KOPT-K1 (cell line): ENCODE measurements around the gene TBC1D22A.

Experiments used
- H3K27ac ChIP-seq: fragments of 200-600 bp; sonication (generic); 2 replicates; pipeline ENCODE4 v1.5.1; 2016; ENCODE audit warnings: antibody characterized with exemption, mild to moderate bottlenecking, low read depth, low read length; ENCODE audit not compliant: poor library complexity, severe bottlenecking
- H3K36me3 ChIP-seq: fragments of 200-600 bp; sonication (generic); 2 replicates; pipeline ENCODE4 v1.5.1; 2017; ENCODE audit warnings: antibody characterized with exemption, mild to moderate bottlenecking, low read length, moderate library complexity; ENCODE audit not compliant: insufficient read depth
- H3K9me3 ChIP-seq: fragments of 200-600 bp; sonication (generic); 2 replicates; pipeline ENCODE4 v1.5.1; 2017; ENCODE audit warnings: antibody characterized with exemption, low read length, mild to moderate bottlenecking; ENCODE audit not compliant: insufficient read depth, poor library complexity, severe bottlenecking

TBC1D22A gene

DNA sequence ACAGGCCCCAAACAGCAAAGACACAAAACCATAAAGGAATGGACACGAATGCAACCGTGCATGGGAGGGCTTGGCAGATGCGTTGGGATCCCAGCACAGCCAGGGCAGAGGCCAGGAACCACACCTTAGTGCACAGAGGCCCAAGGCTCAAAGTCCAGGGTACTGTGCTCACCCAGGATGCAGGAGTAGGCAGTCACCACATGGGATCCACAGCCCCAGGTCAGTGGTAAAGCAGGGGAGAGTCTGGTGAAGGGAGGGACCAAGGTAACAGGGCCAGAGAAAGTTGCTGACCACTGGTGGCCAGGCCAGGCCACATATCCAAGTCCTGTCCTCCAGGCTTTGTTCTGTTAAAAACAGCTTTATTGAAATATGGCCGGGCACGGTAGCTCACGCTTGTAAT lies 17.9 kb upstream of the TBC1D22A start:
- Histone ChIP-seq H3K27ac (no peak overlapping the region), H3K9me3 (no peaks in the 10 kb centered on the region), H3K36me3 (no peaks in the 10 kb centered on the region)

DNA sequence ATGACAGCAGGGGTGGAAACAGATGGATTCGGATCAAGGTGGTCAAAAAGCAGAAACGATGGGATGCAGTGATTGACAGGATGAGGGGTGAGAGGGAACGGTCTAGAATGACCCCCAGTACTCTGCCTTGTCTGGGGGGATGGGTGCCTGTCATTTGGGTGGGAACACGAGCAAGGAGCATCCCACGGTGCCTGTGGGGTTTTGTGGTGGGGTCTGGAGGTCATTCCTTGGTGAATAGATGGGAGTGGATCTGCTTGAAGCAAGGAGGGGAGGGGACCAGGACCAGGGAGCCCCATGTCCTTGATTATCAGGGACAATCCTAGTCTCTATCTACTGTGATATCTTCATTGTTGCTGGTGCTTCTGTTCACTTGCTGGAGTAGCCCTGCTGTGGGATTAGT lies 16.3 kb upstream of the TBC1D22A start:
- Histone ChIP-seq H3K36me3 (no peaks in the 10 kb centered on the region), H3K27ac (no peak overlapping the region), H3K9me3 (no peaks in the 10 kb centered on the region)

DNA sequence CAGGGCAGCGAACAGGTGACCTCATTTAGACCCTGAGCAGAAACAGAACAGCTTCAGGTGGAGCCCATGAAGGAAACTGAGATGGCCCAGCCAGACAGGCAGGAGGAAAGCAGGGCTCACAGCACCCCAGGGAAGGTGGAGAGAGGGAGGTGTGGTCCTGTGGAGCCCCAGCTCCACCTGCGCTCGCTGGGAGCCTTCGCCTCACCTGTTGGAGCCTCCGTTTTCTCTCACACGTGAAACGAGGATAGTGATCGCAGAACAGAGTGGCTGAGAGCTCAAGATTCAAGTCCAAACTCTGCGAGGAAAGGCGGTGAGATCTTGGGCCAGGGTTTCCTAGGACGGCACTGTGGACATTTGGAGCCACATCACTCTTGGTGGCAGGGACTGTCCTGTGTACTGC lies 15.8 kb upstream of the TBC1D22A start:
- H3K36me3 ChIP-seq, result no peaks in the 10 kb centered on the region
- H3K9me3 ChIP-seq, result no peaks in the 10 kb centered on the region
- no peak overlapping the region for H3K27ac ChIP-seq

DNA sequence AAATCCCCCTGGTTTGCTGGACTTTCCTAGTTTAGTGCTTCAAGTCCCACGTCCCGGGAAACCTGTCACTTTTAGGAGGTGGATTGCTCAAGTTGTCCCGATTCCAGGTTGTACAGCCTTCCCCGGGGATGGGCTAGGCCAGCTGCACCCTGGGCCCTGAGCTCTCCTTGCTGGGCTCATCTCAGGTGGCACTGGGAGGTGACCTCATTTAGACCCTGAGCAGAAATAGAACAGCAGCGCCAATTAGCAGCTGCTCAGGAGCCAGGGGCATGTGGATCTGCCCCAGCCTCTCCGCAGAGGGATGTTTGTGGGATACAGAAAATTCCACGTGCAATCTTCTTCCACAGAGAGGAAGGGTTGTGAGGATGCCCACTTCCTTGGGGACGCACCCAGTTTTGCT lies 14.8 kb upstream of the TBC1D22A start:
- H3K9me3 ChIP-seq, result no peaks in the 10 kb centered on the region
- no peak overlapping the region for H3K27ac ChIP-seq
- H3K36me3 ChIP-seq, result no peaks in the 10 kb centered on the region

DNA sequence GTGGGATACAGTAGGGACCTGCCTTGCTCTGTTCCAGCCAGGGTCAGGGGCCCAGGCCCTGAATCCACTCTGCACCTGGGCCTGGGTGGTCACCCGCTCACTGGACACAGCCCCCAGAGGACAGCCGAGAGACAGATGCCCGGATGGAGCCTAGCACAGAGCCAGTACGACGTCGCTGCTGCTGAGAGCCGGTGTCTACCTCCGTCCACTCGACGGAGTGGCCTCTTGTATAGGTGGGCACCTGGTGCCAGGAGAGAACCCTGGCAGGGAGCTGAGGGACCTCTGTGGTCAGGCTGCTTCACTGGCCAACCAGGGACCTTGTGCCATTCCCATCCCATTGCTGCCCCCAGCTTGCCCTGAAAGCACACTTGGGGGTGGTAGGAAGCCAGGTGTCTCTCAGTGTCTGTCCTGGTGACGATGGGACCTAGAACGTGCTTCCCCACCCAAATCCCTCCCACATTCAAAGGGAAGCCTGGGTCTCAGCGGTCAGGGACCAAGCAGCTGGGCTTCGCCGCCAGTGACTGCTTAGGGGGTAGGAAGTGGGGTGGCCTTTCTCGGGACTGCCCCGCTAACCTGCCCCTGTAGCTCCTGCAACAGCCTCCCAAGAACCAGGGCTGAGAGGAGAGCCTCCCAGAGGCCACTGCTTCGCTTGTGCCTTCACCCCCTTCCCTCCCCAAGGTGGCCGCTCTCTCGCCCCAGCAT lies 14.1 kb upstream of the TBC1D22A start:
- Histone ChIP-seq H3K9me3 (no peaks in the 10 kb centered on the region), H3K27ac (no peak overlapping the region), H3K36me3 (no peaks in the 10 kb centered on the region)

DNA sequence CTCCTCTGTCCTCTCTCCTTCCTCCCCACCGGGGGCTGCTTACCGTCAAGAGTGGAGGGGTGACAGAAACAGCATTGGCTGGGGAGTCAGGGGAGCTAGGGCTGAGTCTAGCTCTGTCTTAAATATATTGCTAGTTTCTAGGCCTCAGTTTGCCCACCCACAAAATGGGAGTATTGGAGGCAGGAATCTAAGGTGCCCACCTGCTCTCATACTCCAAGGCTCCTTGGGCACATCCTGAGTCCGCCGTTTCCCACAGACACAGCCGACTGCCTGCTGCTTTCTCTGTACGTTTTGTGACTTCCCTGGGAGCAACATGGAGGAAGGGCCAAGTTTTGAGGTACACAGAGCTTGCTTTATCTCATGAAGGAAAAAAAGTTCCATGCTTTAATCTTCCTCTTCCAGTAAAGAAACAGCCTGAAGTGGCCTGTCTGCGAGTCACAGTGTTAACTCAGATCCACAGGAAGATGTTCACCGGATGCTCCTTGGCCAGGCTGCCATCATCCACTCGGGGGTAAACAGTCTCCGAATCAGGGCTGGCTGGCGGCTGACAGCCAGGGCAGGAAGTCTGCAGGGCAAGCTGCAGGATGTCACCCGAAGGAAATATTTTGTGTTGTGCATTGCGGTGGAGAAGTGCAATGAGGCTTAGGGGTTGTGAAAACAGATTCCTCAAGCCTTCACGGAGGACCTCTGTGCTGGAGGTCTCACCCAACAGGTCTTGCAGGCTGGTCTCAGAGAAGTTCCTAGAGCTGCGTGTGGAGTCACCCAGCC lies 13.4 kb upstream of the TBC1D22A start:
- Histone ChIP-seq H3K36me3 (no peaks in the 10 kb centered on the region), H3K27ac (no peak overlapping the region), H3K9me3 (no peaks in the 10 kb centered on the region)

DNA sequence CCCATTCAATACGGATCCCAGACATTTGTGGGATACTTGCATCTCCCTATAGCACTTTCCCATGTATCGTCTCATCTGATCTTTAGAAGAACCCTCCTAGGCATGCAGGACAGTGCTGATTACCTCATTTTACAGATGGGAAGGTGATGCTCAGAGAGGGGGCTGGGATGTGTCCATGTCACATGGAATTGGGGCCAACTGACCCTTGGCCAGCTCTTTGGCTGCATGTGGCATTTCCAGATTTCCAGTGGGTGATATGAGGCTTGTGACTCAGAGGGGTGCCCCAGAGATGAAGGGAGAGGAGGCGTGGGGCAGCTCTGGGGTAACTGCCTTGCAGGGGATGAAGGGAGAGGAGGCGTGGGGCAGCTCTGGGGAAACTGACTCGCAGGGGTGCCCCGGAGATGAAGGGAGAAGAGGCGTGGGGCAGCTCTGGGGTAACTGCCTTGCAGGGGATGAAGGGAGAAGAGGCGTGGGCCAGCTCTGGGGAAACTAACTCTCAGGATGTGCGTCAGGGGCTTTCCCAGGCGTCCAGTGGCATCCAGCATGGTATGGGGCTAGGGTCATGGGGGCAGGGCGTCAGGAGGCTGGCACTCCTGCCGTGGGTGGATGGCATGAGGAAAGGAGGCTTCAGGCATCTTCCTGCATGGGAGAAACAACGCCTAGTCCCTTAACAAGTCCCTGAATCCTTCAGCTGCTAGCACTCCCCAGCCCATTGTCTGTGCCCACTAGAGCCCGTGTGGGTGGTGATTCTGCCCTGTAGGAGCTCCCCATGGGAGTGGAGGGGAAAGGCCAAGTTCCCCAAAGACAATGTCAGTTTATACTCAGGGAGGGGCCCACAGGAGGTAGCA lies 12.5 kb upstream of the TBC1D22A start:
- Histone ChIP-seq H3K9me3 (no peaks in the 10 kb centered on the region), H3K36me3 (no peaks in the 10 kb centered on the region), H3K27ac (no peak overlapping the region)

DNA sequence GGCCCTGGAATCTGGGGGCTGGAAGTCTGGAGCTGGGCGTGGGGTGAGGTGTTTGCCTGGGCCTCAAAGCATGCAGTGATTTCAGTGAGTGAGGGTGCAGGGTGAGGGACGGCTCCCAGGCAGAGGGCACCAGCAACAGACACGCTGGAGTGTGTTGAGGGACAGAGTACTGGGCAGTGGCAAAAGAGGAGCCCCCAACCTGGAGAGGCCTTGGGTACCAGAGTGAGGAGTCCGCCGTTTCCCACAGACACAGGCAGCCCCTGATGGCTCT lies 12.0 kb upstream of the TBC1D22A start:
- H3K36me3 ChIP-seq, result no peaks in the 10 kb centered on the region
- no peak overlapping the region for H3K27ac ChIP-seq
- H3K9me3 ChIP-seq, result peaks cover 3% of the 10 kb centered on the region

DNA sequence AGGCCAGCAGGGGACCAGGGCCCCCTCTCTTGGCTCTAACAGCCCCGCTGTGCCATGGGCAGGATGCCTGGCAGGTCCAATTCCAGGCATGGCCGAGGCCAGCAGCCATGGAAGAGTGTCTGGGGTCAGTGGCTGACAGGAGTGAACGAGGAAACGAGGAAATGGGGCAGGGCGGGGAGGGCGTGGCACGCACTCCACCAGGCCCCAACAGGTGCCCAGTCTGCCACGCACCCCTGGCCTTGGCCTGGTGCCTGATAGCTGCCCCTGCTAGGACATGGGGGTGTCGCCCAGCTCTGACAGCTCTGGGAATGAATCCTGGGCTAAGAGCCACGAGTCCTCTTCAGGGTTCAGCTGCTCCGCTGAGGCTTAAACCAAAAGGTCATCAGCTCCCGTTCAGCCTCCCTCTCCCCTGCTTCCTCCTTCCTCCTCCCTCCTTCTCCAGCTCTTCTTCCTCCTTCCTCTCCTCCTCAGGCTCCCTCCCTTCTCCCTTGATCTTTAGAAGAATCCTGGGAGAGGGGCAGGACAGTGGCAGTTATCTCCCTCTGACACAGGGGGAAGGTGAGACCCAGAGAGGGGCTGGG lies 11.5 kb upstream of the TBC1D22A start:
- Histone ChIP-seq H3K27ac (no peak overlapping the region), H3K9me3 (peaks cover 7% of the 10 kb centered on the region), H3K36me3 (no peaks in the 10 kb centered on the region)

DNA sequence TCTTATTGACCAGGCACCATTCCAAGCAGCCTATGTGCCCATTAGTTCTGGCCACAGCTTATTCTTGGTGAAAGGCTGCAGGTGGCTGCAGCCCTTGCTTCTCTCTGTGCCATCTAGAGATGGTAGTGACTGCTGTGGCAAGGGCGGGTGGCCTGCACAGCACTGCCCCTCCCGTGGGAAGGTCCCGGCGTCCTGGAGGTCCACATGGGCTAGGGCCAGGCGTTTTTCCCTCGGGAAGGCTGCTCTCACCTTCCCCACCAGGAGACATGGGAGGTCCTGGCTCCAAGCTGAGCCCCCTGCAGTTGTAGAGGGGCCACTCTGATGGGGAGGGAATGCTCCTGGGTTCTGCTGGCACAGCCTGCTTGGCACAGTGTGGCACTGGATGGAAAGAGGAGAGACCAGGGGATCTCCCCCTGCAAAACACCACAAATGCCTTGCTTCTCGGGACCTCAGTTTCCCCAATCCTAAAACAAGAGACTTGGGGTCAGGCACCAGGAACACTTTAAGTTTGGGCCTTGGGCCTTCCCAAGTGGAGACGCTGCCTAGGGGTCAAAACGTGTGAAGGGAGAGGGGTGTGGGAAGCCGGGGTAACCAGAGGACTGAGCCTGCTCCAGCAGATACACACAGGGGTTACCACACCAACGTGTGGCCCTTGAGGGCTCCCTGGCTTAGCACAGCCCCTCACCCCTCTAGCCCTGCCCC lies 10.0 kb upstream of the TBC1D22A start:
- no peak overlapping the region for H3K27ac ChIP-seq
- H3K36me3 ChIP-seq, result no peaks in the 10 kb centered on the region
- H3K9me3 ChIP-seq, result peaks cover 19% of the 10 kb centered on the region

DNA sequence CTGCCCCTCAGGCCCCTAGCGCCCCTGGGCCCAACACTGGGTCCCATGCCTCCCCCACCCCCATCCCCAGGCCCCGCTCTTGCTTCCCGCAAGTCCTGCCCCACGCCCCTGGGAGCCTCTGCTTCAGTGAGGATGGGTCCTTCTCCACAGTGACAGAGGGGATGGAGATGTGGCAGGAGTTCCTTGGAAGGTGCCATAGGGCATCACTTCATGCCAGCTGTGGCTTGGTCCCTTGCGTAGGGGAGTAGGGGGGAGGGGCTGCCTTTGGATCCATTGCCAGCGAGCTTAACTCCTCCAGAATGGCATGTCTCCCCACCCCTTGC lies 9.5 kb upstream of the TBC1D22A start:
- Histone ChIP-seq H3K36me3 (no peaks in the 10 kb centered on the region), H3K9me3 (peaks cover 19% of the 10 kb centered on the region), H3K27ac (no peak overlapping the region)

DNA sequence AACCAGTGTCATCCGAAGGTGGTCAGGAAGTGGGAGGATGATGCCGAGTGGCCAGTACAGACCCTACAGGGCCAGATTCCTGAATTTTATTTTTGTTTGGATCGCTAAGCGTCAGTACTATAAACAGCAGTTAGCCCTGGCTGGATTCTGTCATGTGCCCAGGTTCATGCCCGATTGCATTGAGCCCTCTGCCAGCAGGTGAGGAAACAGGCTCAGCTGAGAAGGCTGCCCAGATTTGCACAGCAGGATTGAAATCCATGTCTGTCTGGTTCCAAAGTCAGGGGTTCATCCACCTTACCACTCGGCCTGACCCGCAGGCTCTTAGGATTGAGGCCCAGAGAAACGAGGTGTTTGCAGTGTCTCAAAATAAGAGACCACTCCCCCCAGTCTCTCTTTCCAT lies 9.1 kb upstream of the TBC1D22A start:
- H3K36me3 ChIP-seq, result no peaks in the 10 kb centered on the region
- no peak overlapping the region for H3K27ac ChIP-seq
- peaks cover 19% of the 10 kb centered on the region for H3K9me3 ChIP-seq

DNA sequence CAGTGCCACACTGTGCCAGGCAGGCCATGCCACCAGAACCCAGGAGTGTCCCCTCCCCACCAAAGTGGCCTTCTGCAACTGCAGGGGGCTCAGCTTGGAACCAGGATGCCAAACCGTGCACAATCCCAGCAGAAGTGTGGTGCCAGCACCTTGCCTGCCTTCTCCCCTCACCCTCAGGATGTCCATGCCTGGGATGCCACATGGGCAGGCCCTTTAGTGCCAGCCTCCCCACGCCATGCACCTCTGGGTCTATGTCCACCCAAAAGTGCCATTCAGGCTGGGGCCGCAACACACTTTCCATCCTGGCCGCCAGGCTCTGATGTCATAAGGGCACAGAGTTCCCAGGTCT lies 8.7 kb upstream of the TBC1D22A start:
- no peak overlapping the region for H3K27ac ChIP-seq
- no peaks in the 10 kb centered on the region for H3K36me3 ChIP-seq
- H3K9me3 ChIP-seq, result peaks cover 19% of the 10 kb centered on the region

DNA sequence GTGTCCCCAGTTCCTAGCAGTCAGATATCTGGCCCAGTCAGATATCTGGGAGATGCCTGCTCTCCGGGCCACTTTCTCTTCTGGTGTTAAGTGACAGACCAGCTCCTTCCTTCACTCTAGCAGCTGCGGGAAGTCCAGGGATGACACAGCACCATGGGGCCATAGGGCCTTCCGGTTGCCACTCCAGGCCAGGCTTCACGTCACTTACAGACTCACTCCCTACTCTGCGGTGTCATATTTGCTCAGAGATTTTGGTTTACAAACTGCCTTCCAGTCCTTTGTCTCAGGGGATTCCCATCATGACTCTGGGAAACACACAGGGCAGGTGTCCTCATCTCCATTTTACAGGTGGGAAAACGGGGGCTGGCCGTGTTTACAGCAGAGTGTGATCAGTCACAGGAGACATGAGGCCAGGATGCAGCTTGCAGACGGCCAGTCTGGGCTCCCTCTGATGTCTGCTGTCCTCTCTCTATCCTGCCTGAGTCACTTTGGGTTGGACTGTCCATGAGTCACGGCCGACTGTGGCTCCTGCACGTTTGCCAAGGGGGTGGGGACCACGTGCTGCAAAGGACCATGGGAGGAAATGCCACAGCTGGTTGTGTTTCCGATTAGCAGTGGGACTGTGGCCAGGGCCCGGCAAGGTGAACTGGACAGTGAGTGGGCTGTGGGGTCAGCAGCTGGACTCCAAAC lies 8.2 kb upstream of the TBC1D22A start:
- H3K9me3 ChIP-seq, result peaks cover 19% of the 10 kb centered on the region
- no peaks in the 10 kb centered on the region for H3K36me3 ChIP-seq
- no peak overlapping the region for H3K27ac ChIP-seq
